GM12878 (cell line): ENCODE data around the gene DIS3L2.

ENCODE experiments used
- CEBPZ ChIP-seq: fragments of 150-350 bp; IDR thresholded peaks from 2 replicates; pipeline ENCODE4 v1.6.1; 2016; ENCODE audit warnings: low read depth, low read length
- CTCF ChIP-seq, 3 experiments: IDR thresholded peaks in 2 of 3; conservative IDR thresholded peaks in 1 of 3; 2 replicates each; pipeline ENCODE4 v1.5.1; 2011; ENCODE audit warnings: low read depth in 3 of 3, low read length in 3 of 3, mild to moderate bottlenecking in 3 of 3, control low read depth in 2 of 3, moderate library complexity in 2 of 3, inconsistent platforms in 1 of 3, mixed read lengths in 1 of 3; ENCODE audit not compliant: control insufficient read depth in 2 of 3, insufficient read depth in 1 of 3; ENCODE audit errors: extremely low read depth in 1 of 3
- JUNB ChIP-seq: IDR thresholded peaks from 2 replicates; pipeline ENCODE4 v1.6.1; 2016; ENCODE audit warnings: antibody characterized with exemption, mild to moderate bottlenecking
- MAX ChIP-seq: IDR thresholded peaks from 2 replicates; pipeline ENCODE4 v1.6.1; 2012; ENCODE audit warnings: low read depth, low read length, improper control_type of control experiment
- MEF2A ChIP-seq: IDR thresholded peaks from 2 replicates; pipeline ENCODE4 v1.6.1; 2011; ENCODE audit warnings: low read depth, mild to moderate bottlenecking, low read length, moderate library complexity; ENCODE audit not compliant: insufficient read depth
- TBL1XR1 ChIP-seq: IDR thresholded peaks from 2 replicates; pipeline ENCODE4 v1.6.1; 2012; ENCODE audit warnings: low read depth, low read length, improper control_type of control experiment
- ZBED1 ChIP-seq: IDR thresholded peaks from 2 replicates; pipeline ENCODE4 v1.6.1; 2016; ENCODE audit warnings: borderline replicate concordance

GRCh38 chr2:231931481-231931915 is 30.0 kb upstream of the DIS3L2 start:
- TF ChIP-seq TBL1XR1 (no peak), CTCF (IDR thresholded peaks at IDR 0.05 in 2 of 3, conservative IDR thresholded peaks at IDR 0.05 in 1 of 3; ENCODE audit: control insufficient read depth in 2 of 3, extremely low read depth in 1 of 3, insufficient read depth in 1 of 3, low read depth in 3 of 3, low read length in 3 of 3) (no peak), CEBPZ (no peak), ZBED1 (no peak), MAX (no peak), MEF2A (no peak), JUNB (no peak)
